Pancreas (tissue), 10 donors: Measurements from ENCODE around the gene TFF2. TPM values are rescaled to one million over a fixed set of nuclear protein-coding genes. Genes with fewer than 3 reads are reported as not detected.

Experiments
- ATAC-seq, 4 donors: fragments of 200-7000 bp; cut with Tn5 transposase; one replicate each; pipeline versions ENCODE4 v1.8.0 to v1.9.1; 2020; ENCODE audit warnings: mild to moderate bottlenecking in 4 of 4, moderate library complexity in 4 of 4
- DNase-seq, 6 donors: peaks; one replicate each; pipeline ENCODE4 v3.0.0-alpha.2; 2020
- FAIRE-seq: peaks from 2 replicates; lab custom pipeline; 2012; peaks lifted over from hg19 to GRCh38; lab: Jason Lieb, UNC
- H3K27ac ChIP-seq, 4 donors: fragments of 200-600 bp; sonication (generic); 1 replicate in 3 of 4; 2 replicates in 1 of 4; pipeline versions ENCODE4 v1.5.0 to v1.8.0; 2020
- H3K27me3 ChIP-seq, 4 donors: fragments of 200-600 bp; one replicate each; pipeline ENCODE4 v1.8.0; 2021
- H3K36me3 ChIP-seq, 3 donors: fragments of 200-600 bp; sonication (generic) in 1 of 3; one replicate each; pipeline versions ENCODE4 v1.5.0 to v1.8.0; 2020 to 2021
- H3K4me1 ChIP-seq, 3 donors: fragments of 200-600 bp; one replicate each; pipeline ENCODE4 v1.8.0; 2021
- H3K4me3 ChIP-seq, 4 donors: fragments of 200-600 bp; sonication (generic) in 2 of 4; one replicate each; pipeline versions ENCODE4 v1.5.0 to v1.8.0; 2020 to 2021
- H3K9me3 ChIP-seq, 4 donors: fragments of 200-600 bp; one replicate each; pipeline ENCODE4 v1.8.0; 2021
- WGBS, 2 donors: extraction: QIAGEN DNeasy Blood & Tissue Kit; methylation state at CpG; one replicate each; pipeline ENCODE4 v1.1.7; 2013; 5-methylcytosine and 5-hydroxymethylcytosine counted together
- intact Hi-C, 3 donors: fragments of 100-400 bp; cut with DNase I; formaldehyde crosslinking; loops; one replicate each; pipeline versions ENCODE4 v1.11.1 to v1.14.2; 2022
- polyA plus RNA-seq, 2 donors: library from polyadenylated mRNA; stranded (reverse); fragments of 200-250 nt; gene quantifications; one replicate each; pipeline ENCODE4 v1.2.3, GENCODE V29; 2013
- total RNA-seq, 6 donors: library from RNA; stranded (reverse); fragmentation: NEBNext Ultra II Directional in 4 of 6; extraction: Animal tissue kit (Norgen Biotek cat#: 25700) in 4 of 6; gene quantifications; one replicate each; pipeline versions ENCODE4 v1.2.1 to v1.2.4, GENCODE V29; 2021 to 2023
- TF ChIP-seq, protein P1 (sequence below), 4 donors: fragments of 200-600 bp; sonication (generic) in 3 of 4; IDR thresholded peaks; one replicate each; pipeline versions ENCODE4 v1.5.0 to v1.8.0; 2021; ENCODE audit warnings: antibody characterized with exemption in 4 of 4
- donor health status: healthy with polysubstance abuse.
- donor health status: DM: no; HTN: no; CAD: no; lungs with moderate emphysema.
- donor health status: DM: no; HTN: no; CAD: no.
- donor health status: control.
- donor health status: control.
- donor health status: Bipolar disorder and iron deficiency.
- donor health status: DM: yes; HTN: yes; CAD: no.
- donor health status: DM: no; HTN: no; CAD: no.
- donor health status: DM: no; HTN: no; CAD: no.
- donor health status: DM: yes; HTN: yes; CAD: no.

Gene TFF2
- total and polyA plus RNA-seq, 8 donors: 0.28 to 19.6 (median 1.7) TPM

DNA sequence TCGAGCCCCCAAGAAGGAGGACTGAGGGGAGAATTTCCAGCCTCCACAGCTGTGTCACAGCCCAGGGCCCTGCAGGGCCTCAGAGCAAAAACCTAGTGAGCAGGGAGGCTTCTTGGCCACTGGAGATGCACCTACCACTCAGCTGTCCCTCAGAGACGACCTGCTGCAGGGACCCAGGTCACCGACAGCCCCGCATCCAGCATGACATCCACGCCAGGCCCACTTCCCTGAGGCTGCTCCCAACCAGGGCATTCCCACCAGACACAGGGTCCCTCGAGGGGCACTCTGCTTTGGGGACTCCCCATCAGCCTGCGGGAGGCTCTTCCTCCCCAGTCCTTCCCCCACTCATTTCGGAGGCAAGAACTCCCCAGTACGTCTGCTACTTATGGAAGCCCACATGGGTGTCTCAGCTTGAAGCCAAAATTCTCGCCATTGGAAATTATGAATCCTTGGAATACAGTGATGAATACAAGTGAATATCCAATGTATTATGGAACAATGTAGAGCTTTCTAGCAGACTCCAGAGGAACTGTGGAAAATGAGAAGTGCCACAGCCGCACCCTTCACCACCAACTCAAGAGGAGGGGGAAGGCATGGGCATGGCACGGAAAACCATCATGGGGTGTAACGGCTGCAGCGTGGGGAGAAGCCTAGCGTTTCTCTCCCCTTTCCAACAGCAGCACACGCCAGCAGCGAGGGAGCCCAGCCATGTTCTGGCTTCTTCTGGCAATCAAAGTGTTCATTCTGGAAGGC lies 42.5 kb downstream of the TFF2 start:
- Histone ChIP-seq H3K4me3 (no peak overlapping the region), H3K36me3 (no peaks in the 10 kb centered on the region), H3K27me3 (no peaks in the 10 kb centered on the region), H3K9me3 (no peaks in the 10 kb centered on the region), H3K4me1 (peaks cover 0 to 10% (median 8%) of the 10 kb centered on the region in 3 donors), H3K27ac (no peak overlapping the region)
- FAIRE-seq (no peak), DNase-seq (no peak), ATAC-seq (no peak)
- 83 to 91% methylated on average over 17 of the region's 17 CpGs for WGBS, 2 donors
- intact Hi-C loops: no loop called here
- TF ChIP-seq, protein P1, sequence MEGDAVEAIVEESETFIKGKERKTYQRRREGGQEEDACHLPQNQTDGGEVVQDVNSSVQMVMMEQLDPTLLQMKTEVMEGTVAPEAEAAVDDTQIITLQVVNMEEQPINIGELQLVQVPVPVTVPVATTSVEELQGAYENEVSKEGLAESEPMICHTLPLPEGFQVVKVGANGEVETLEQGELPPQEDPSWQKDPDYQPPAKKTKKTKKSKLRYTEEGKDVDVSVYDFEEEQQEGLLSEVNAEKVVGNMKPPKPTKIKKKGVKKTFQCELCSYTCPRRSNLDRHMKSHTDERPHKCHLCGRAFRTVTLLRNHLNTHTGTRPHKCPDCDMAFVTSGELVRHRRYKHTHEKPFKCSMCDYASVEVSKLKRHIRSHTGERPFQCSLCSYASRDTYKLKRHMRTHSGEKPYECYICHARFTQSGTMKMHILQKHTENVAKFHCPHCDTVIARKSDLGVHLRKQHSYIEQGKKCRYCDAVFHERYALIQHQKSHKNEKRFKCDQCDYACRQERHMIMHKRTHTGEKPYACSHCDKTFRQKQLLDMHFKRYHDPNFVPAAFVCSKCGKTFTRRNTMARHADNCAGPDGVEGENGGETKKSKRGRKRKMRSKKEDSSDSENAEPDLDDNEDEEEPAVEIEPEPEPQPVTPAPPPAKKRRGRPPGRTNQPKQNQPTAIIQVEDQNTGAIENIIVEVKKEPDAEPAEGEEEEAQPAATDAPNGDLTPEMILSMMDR (IDR thresholded peaks at IDR 0.05): no peak

DNA sequence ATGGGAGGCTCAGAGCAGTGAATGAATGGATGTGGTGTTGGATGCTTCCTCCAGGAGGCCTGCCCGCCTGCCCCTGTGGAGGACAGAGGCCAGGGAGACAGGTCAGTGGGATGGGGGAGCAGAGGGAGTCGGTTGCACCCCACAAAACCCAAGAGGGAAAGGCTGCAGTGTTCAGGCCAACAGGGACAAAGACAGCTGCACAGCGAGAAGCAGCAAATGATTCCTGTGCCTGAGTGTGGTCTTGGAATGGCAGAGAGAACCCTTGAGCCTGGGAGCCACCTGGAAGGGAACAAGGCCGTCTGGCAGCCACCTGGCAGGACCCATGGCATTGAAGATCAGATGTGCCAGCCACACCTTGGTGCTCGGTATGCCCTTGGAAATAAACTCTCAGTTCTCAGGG lies 43.7 kb downstream of the TFF2 start:
- WGBS, 2 donors: 59 to 60% methylated on average over 5 of the region's 5 CpGs
- Histone ChIP-seq H3K27ac (no peak overlapping the region), H3K36me3 (no peaks in the 10 kb centered on the region), H3K27me3 (no peaks in the 10 kb centered on the region), H3K9me3 (no peaks in the 10 kb centered on the region), H3K4me1 (peaks cover 0 to 7% (median 4%) of the 10 kb centered on the region in 3 donors), H3K4me3 (no peak overlapping the region)
- FAIRE-seq (no peak), DNase-seq (no peak), ATAC-seq (peak in 1 of 4 donors; percentile 69)
- intact Hi-C loops: no loop called here
- TF ChIP-seq, protein P1 (IDR thresholded peaks at IDR 0.05): no peak

DNA sequence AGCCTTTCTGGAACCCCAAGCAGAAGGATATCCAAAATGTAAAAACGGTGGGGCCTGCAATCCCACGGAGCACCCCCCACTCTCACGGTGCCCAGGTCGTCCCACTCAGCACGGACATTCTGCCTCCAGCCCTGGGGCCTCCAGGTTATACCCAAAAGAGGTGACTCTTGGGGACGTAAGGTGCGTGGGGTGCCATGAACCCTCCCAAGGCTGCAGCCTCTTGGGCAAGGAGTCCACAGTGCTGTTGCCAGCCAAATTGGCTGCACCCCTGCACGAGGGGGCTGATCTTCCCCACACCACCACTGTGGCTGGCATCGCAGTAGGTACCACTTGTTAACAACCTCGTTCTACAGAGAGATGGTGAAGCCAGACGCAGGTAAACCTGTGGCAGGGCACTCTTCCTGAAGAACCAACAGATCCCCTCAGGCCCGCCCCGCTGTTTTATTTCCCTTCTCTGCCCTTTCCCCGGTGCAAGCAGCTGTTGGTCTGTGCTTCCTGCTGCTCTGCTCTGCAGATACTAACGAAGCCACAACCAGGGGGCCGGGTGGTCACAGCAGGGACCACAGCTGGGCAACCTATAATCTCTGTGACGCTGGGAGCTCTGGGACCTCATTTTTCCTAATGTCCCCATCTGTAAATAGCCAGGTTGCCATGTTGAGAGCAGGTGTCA lies 44.3 kb downstream of the TFF2 start:
- FAIRE-seq (no peak), ATAC-seq (no peak), DNase-seq (no peak)
- WGBS, 2 donors: 82 to 86% methylated on average over 17 of the region's 17 CpGs
- intact Hi-C loops: no loop called here
- Histone ChIP-seq H3K9me3 (no peaks in the 10 kb centered on the region), H3K4me1 (peaks cover 0 to 7% (median 0%) of the 10 kb centered on the region in 3 donors), H3K36me3 (no peaks in the 10 kb centered on the region), H3K4me3 (no peak overlapping the region), H3K27me3 (no peaks in the 10 kb centered on the region), H3K27ac (no peak overlapping the region)
- TF ChIP-seq, protein P1 (IDR thresholded peaks at IDR 0.05): no peak

DNA sequence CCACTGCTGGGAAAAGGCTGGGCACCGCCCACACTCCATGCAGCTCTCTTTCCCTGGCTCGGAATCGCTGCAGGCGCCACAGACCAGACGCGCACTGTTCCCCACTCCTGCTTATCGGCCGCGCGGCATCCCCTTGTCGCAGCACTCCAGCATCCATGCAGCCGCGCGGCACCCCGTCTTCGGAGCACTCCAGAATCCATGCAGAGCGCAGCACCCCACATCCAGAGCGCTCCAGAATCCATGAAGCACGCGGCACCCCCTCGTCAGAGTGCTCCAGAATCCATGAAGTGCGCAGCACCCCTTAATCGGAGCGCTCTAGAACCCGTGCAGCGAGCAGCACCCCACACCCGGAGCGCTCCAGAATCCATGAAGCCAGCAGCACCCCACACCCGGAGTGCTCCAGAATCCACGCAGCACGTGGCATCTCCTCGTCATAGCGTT lies 45.1 kb downstream of the TFF2 start:
- H3K36me3 ChIP-seq: no peaks in the 10 kb centered on the region
- DNase-seq: no peak
- no peak for ATAC-seq
- no peak overlapping the region for H3K4me3 ChIP-seq
- no peaks in the 10 kb centered on the region for H3K27me3 ChIP-seq
- peaks cover 0 to 7% (median 0%) of the 10 kb centered on the region in 3 donors for H3K4me1 ChIP-seq
- no peak for FAIRE-seq
- no peaks in the 10 kb centered on the region for H3K9me3 ChIP-seq
- intact Hi-C loops: no loop called here
- WGBS, 2 donors: 92 to 96% methylated on average over 33 of the region's 33 CpGs
- H3K27ac ChIP-seq: no peak overlapping the region
- TF ChIP-seq, protein P1 (IDR thresholded peaks at IDR 0.05): no peak
